MM.1S (cell line): ENCODE measurements around the gene SLC37A3.

ENCODE experiments used
- EZH2 ChIP-seq: fragments of 300-600 bp; sonication (generic); optimal IDR thresholded peaks from 2 replicates; pipeline ENCODE3; 2017; ENCODE audit warnings: low read depth, mild to moderate bottlenecking, antibody characterized with exemption, low read length, mixed read lengths
- TF ChIP-seq, protein P1 (sequence below): fragments of 300-600 bp; sonication (generic); IDR thresholded peaks from 2 replicates; pipeline ENCODE4 v1.5.1; 2016; ENCODE audit warnings: antibody characterized with exemption, low read length, mixed read lengths

- TF ChIP-seq, protein P1, sequence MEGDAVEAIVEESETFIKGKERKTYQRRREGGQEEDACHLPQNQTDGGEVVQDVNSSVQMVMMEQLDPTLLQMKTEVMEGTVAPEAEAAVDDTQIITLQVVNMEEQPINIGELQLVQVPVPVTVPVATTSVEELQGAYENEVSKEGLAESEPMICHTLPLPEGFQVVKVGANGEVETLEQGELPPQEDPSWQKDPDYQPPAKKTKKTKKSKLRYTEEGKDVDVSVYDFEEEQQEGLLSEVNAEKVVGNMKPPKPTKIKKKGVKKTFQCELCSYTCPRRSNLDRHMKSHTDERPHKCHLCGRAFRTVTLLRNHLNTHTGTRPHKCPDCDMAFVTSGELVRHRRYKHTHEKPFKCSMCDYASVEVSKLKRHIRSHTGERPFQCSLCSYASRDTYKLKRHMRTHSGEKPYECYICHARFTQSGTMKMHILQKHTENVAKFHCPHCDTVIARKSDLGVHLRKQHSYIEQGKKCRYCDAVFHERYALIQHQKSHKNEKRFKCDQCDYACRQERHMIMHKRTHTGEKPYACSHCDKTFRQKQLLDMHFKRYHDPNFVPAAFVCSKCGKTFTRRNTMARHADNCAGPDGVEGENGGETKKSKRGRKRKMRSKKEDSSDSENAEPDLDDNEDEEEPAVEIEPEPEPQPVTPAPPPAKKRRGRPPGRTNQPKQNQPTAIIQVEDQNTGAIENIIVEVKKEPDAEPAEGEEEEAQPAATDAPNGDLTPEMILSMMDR = no peak
- TF ChIP-seq EZH2 = no peak
Observed at GRCh38 chr7:140327261-140327661, 71.1 kb downstream of the SLC37A3 start.
